Heart right ventricle (tissue), 16 donors: ENCODE data around the gene SPTBN1. TPM values are rescaled to one million over a fixed set of nuclear protein-coding genes. Genes with fewer than 3 reads are reported as not detected.

ENCODE experiments used
- ATAC-seq, 8 donors: fragments of 200-7000 bp; cut with Tn5 transposase; one replicate each; pipeline ENCODE4 v1.9.1; 2020; ENCODE audit warnings: mild to moderate bottlenecking in 8 of 8, moderate library complexity in 8 of 8, moderate number of reproducible peaks in 1 of 8
- DNase-seq, 2 donors: peaks; one replicate each; pipeline ENCODE4 v3.0.0-alpha.2; 2020
- H3K27ac ChIP-seq, 10 donors: fragments of 200-600 bp; sonication (generic) in 2 of 10; one replicate each; pipeline versions ENCODE4 v1.5.0 to v1.8.0; 2020 to 2022; ENCODE audit warnings: mild to moderate bottlenecking in 3 of 10
- H3K27me3 ChIP-seq, 7 donors: fragments of 200-600 bp; one replicate each; pipeline ENCODE4 v1.8.0; 2021 to 2022; ENCODE audit warnings: mild to moderate bottlenecking in 2 of 7
- H3K36me3 ChIP-seq, 9 donors: fragments of 200-600 bp; sonication (generic) in 1 of 9; one replicate each; pipeline versions ENCODE4 v1.5.0 to v1.8.0; 2020 to 2022; ENCODE audit warnings: mild to moderate bottlenecking in 2 of 9
- H3K4me1 ChIP-seq, 9 donors: fragments of 200-600 bp; sonication (generic) in 1 of 9; one replicate each; pipeline versions ENCODE4 v1.5.0 to v1.8.0; 2020 to 2022; ENCODE audit warnings: mild to moderate bottlenecking in 4 of 9
- H3K4me3 ChIP-seq, 10 donors: fragments of 200-600 bp; sonication (generic) in 2 of 10; one replicate each; pipeline versions ENCODE4 v1.5.0 to v1.8.0; 2020 to 2022; ENCODE audit warnings: mild to moderate bottlenecking in 7 of 10, moderate library complexity in 2 of 10
- H3K9me3 ChIP-seq, 11 donors: fragments of 200-600 bp in 10 of 11; sonication (generic) in 2 of 11; one replicate each; pipeline versions ENCODE4 v1.5.0 to v1.8.0; 2013 to 2022; ENCODE audit warnings: mild to moderate bottlenecking in 2 of 11, control low read depth in 1 of 11, moderate library complexity in 1 of 11
- whole genome bisulfite sequencing, 2 donors: extraction: QIAGEN DNeasy Blood & Tissue Kit; methylation state at CpG; one replicate each; pipeline ENCODE4 v1.1.7; 2013; ENCODE audit warnings: inconsistent platforms in 1 of 2; 5-methylcytosine and 5-hydroxymethylcytosine counted together
- intact Hi-C, 10 donors: fragments of 100-400 bp; cut with DNase I; formaldehyde crosslinking; loops; one replicate each; pipeline versions ENCODE4 v1.11.1 to v1.14.2; 2022
- polyA plus RNA-seq, 2 donors: library from polyadenylated mRNA; stranded (reverse); fragments of 200-250 nt; gene quantifications; one replicate each; pipeline ENCODE4 v1.2.3, GENCODE V29; 2013
- total RNA-seq, 10 donors: library from RNA; stranded (reverse); fragmentation: NEBNext Ultra II Directional in 3 of 10; extraction: Animal tissue kit (Norgen Biotek cat#: 25700) in 3 of 10; gene quantifications; one replicate each; pipeline versions ENCODE4 v1.2.1 to v1.2.4, GENCODE V29; 2021 to 2023
- TF ChIP-seq, protein P1 (sequence below), 9 donors: fragments of 200-600 bp; sonication (generic) in 2 of 9; IDR thresholded peaks; one replicate each; pipeline versions ENCODE4 v1.5.0 to v1.8.0; 2021 to 2022; ENCODE audit warnings: antibody characterized with exemption in 9 of 9, mild to moderate bottlenecking in 5 of 9, moderate library complexity in 1 of 9
- donor health status: Arrhythmogenic right ventricular cardiomyopathy.
- donor health status: ischemic (EF 13 %, LVEDD 7.1; RV severe dilation, severe dysfunction).
- donor health status: healthy with polysubstance abuse.
- donor health status: DM: no; HTN: yes; CAD: no.
- donor health status: DM: no; HTN: no; CAD: no.
- donor health status: ischemic (EF 25% LVEDD 6.9; RV normal size, moderate dysfunction).
- donor health status: ischemic (EF 25% LVEDD 5.7; RV mildly dilated, moderate dysfunction).
- donor health status: healthy.
- donor health status: DM: yes; HTN: yes; CAD: no.
- donor health status: Ischemic cardiomyopathy.
- donor health status: ischemic (EF 35%, LVEDD 5.7; RV mildly dilated, moderate dysfunction).
- donor health status: nonischemic (EF 11% LVEDD 7.7; RV severe dilation, severe dysfunction).
- donor health status: DM: yes; HTN: yes; CAD: no.
- donor health status: PGD.
- donor health status: ischemic (EF 29% LVEDD 5.4; RV normal size, mild dysfunction).
- donor health status: nonischemic (EF 23%, LVEDD 6.1; RV moderate dilation, normal function).

SPTBN1 gene
- total and polyA plus RNA-seq, 12 donors, result 91.1 to 643 (median 494) TPM

DNA sequence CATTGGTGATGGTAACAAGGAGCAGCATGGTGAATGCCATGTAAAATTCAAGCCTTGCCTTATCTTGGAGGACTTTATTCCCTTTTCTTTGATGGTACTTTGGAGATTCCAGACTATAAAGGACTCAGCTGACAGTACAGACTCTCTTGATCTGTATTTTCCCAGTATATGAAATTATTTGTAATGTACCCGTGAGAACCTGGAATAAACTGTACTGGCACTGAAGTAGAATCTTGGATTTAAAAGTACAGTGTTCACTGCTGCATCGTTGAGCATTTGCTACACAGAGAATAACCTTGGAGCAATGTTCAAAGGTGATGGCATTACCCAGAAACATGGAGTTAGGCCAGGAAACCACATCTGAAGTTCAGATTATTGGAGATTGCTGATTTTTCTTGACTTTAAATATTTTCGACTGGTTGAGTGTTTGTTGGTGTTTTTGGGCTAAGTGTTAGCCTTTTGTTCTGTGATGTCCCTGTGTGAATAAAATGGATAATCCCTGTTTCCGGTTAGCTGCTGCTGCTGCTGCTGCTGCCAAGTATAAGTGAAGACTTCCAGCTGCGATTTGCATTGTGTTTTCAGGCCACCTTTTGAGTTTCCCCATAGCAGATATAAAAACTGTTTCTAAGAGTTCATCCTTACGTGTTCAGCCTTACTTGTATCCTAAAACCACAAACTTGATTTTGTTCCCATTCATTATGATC, 122.0 kb downstream of the SPTBN1 start:
- H3K4me3 ChIP-seq, result no peak overlapping the region
- peaks cover 0 to 30% (median 0%) of the 10 kb centered on the region in 9 donors for H3K36me3 ChIP-seq
- TF ChIP-seq, protein P1, sequence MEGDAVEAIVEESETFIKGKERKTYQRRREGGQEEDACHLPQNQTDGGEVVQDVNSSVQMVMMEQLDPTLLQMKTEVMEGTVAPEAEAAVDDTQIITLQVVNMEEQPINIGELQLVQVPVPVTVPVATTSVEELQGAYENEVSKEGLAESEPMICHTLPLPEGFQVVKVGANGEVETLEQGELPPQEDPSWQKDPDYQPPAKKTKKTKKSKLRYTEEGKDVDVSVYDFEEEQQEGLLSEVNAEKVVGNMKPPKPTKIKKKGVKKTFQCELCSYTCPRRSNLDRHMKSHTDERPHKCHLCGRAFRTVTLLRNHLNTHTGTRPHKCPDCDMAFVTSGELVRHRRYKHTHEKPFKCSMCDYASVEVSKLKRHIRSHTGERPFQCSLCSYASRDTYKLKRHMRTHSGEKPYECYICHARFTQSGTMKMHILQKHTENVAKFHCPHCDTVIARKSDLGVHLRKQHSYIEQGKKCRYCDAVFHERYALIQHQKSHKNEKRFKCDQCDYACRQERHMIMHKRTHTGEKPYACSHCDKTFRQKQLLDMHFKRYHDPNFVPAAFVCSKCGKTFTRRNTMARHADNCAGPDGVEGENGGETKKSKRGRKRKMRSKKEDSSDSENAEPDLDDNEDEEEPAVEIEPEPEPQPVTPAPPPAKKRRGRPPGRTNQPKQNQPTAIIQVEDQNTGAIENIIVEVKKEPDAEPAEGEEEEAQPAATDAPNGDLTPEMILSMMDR (IDR thresholded peaks at IDR 0.05), result no peak
- no peaks in the 10 kb centered on the region for H3K9me3 ChIP-seq
- intact Hi-C loops, result loop anchor here in 2 of 10 donors (5.0 to 10.0 kb wide), 2 partner anchors 39 to 57 kb away; no protein-coding TSS in a partner anchor
- H3K4me1 ChIP-seq, result peaks cover 60 to 100% (median 96%) of the 10 kb centered on the region in 9 donors
- H3K27ac ChIP-seq, result peak overlapping the region in 9 of 10 donors; percentile 35 to 89 (median 53)
- 13 to 14% methylated on average over 6 of the region's 6 CpGs for WGBS, 2 donors
- ATAC-seq (peak in 1 of 8 donors; percentile 25), DNase-seq (no peak)
- no peaks in the 10 kb centered on the region for H3K27me3 ChIP-seq

DNA sequence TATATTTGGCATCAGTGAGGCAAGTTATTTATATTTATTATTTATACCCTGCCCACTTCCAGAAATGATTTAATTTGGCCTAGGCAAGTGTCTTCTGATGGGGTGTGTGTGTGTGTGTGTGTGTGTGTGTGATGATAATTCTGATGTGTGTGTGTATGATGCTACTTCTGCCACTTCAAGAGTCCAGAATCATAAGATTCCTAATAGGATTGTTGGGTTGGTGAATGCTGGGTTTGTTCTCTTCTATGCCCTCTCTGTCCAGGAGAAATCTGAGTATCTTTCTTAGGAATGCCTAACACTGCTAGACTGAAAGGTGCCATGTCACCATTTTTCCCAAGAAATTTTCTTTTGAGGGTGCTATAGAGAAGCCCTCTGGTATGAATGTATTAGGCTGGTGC, 122.5 kb downstream of the SPTBN1 start:
- TF ChIP-seq, protein P1 (IDR thresholded peaks at IDR 0.05), result no peak
- no peaks in the 10 kb centered on the region for H3K9me3 ChIP-seq
- DNase-seq (no peak), ATAC-seq (no peak)
- peaks cover 0 to 35% (median 0%) of the 10 kb centered on the region in 9 donors for H3K36me3 ChIP-seq
- H3K27me3 ChIP-seq, result no peaks in the 10 kb centered on the region
- peak overlapping the region in 7 of 10 donors; percentile 35 to 71 (median 51) for H3K27ac ChIP-seq
- H3K4me1 ChIP-seq, result peaks cover 58 to 100% (median 96%) of the 10 kb centered on the region in 9 donors
- intact Hi-C loops, result loop anchor here in 2 of 10 donors (5.0 to 10.0 kb wide), 2 partner anchors 39 to 56 kb away; no protein-coding TSS in a partner anchor
- H3K4me3 ChIP-seq, result no peak overlapping the region

DNA sequence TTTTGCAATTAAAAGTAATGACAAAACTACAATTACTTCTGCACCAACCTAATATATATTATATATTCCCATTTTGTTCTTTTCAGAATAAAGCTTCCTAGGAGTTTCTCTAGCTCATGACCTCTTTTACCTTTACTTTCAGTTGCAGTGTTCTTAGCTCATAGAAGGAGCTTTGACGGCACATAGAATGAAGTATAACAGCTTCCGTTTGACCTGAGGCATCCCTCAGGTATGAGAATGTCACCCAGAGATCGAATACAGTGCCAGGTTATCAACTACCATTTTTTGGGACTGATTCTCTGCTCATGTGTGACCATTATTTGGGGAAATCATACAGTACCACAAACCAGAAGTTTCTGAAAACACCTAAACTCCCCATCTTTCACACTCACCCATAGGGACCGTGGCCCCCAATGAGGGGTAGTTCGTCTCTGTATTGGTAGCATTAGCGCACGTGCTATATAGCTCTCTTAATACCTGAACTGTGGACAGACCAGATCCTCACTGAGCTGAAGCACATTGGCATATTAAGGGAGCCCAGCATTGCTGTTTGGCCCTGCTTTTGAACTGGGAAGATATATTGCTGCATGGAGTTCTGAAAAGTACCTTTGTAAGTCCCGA, 123.0 kb downstream of the SPTBN1 start:
- 80% methylated on average over 8 of the region's 8 CpGs for WGBS, 2 donors
- no peak for ATAC-seq
- Histone ChIP-seq H3K27me3 (no peaks in the 10 kb centered on the region), H3K4me3 (no peak overlapping the region), H3K27ac (peak overlapping the region in 8 of 10 donors; percentile 35 to 71 (median 52)), H3K9me3 (no peaks in the 10 kb centered on the region), H3K4me1 (peaks cover 53 to 100% (median 94%) of the 10 kb centered on the region in 9 donors), H3K36me3 (peaks cover 0 to 36% (median 0%) of the 10 kb centered on the region in 9 donors)
- DNase-seq, result no peak
- TF ChIP-seq, protein P1 (IDR thresholded peaks at IDR 0.05), result no peak
- intact Hi-C loops, result loop anchor here in 2 of 10 donors (5.0 to 10.0 kb wide), 2 partner anchors 38 to 56 kb away; no protein-coding TSS in a partner anchor
